Stimulated activated effector memory CD8-positive, alpha-beta T cell treated with anti-CD3 and anti-CD28 coated beads, Interleukin-12 subunit alpha, Interleukin-12 subunit beta, amount 100 ng/mL, for 72 hours (primary cell): ENCODE results near the gene CHD2.

Source experiments
- ATAC-seq: fragments of 150-1000 bp; cut with Tn5 transposase; 2 replicates; pipeline ENCODE4 v1.10.0; 2021
- DNase-seq, 2 donors: peaks; one replicate each; pipeline ENCODE4 v3.0.0; 2021 to 2022; ENCODE audit warnings: low spot score in 2 of 2
- H3K27ac Mint-ChIP-seq: one replicate; pipeline ENCODE4 v1.8.0; 2022; ENCODE audit warnings: mild to moderate bottlenecking, mixed read lengths
- H3K36me3 Mint-ChIP-seq: one replicate; pipeline ENCODE4 v1.8.0; 2022; ENCODE audit warnings: mild to moderate bottlenecking, mixed read lengths
- H3K4me1 Mint-ChIP-seq: one replicate; pipeline ENCODE4 v1.8.0; 2022; ENCODE audit warnings: mixed read lengths
- H3K4me3 Mint-ChIP-seq: one replicate; pipeline ENCODE4 v1.8.0; 2022; ENCODE audit warnings: mild to moderate bottlenecking, mixed read lengths
- H3K9me3 Mint-ChIP-seq: one replicate; pipeline ENCODE4 v1.8.0; 2022; ENCODE audit warnings: mixed read lengths

The CHD2 gene

DNA sequence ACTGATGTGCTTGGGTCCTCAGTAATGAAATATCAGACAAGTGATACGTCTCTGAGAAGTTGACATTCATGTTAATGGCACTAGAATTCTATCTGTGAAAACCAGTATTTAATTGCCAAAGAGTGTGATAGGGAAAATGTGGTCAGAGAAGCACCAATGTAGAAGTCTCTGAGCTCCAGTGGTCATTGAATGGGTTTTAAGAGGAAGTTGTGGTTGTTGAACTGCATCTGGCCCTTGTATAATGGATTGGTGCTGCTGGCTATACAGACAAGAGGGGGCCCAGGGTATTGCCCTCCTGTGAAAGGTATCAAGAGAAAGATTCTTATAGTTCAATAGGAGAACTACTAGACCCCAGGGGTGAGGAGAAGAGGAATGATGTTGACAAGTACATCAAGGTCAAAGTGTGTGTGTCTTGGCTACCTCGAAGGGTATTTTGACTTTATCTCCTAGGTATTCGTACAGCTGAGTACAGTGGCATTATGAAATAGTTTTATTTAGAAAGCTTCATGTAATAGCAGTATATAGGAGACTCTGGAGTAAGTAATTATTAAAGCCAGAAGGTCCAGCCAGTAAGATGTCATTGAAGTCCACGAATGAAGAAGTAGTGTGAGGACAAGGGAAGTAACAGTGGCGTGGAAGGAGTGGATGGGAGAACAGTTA lies 47.1 kb downstream of the CHD2 start:
- DNase-seq: no peak
- no peak for ATAC-seq
- Mint-ChIP-seq H3K27ac (peak overlapping the region; percentile 85), H3K9me3 (peaks cover 17% of the 10 kb centered on the region), H3K36me3 (no peaks in the 10 kb centered on the region), H3K4me1 (peaks cover 17% of the 10 kb centered on the region), H3K4me3 (no peak overlapping the region)

DNA sequence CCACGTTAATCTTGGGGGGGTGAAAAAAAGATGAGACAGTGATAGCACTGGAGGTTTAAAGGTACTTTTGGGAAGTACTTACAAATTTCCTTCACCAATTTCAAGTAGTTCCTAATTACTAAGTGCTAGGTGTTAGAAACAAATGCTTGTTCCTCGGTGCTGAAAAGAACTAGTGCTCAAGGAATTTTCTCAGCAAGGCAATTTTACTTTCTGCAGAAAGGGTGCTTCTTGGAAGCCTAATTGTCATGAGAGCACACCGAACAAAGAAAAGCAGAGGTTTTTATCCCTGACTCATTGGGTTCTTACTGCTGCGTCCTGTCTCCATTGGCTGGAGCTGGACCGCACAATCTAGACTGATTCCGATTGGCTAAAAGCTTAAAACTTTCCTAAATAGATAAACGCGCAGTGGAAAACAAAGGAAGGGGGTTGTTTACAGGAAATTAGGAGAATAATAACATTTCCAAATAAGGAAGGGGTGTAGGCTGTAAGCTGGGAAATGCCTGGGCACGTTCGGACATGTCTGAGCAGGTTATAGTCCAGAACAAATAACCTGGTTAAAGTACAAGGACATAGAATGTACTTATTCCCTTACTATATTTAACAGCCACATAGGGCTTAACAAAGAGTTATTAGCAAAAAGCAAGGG lies 49.6 kb downstream of the CHD2 start:
- ATAC-seq (no peak), DNase-seq (no peak)
- Mint-ChIP-seq H3K36me3 (no peaks in the 10 kb centered on the region), H3K9me3 (peaks cover 17% of the 10 kb centered on the region), H3K27ac (peak overlapping the region; percentile 73), H3K4me3 (no peak overlapping the region), H3K4me1 (peaks cover 5% of the 10 kb centered on the region)

DNA sequence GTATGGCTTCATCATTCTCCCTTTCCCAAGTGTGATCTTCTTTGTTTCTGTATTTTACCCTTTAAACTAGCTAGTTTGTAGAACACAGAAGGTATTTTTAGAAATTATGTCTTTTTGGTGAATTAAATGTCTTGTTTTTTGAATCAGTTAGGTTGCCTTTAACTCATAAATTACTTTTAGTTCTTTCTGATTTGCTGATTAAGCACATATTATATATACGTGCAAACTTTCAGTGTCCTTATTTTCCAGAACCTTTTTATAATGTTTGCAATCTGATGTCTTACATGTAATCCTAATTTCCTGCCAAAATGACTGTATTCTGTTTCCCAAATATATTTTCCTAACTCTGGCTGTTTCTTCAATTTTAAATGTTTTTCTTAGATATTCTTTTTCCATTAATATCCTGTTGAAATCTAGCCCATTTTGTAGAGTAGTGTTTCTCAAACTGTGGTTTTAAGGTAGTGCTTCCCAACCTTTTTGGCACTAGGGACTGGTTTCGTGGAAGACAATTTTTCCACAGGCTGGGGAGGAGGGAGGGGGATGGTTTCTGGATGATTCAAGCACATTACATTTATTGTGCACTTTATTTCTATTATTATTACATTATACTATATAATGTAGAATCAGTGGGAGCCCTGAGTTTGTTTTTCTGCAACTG lies 51.8 kb downstream of the CHD2 start:
- peaks cover 13% of the 10 kb centered on the region for H3K9me3 Mint-ChIP-seq
- ATAC-seq (no peak), DNase-seq (no peak)
- no peaks in the 10 kb centered on the region for H3K36me3 Mint-ChIP-seq
- H3K4me1 Mint-ChIP-seq: peaks cover 11% of the 10 kb centered on the region
- H3K4me3 Mint-ChIP-seq: no peak overlapping the region
- H3K27ac Mint-ChIP-seq: peak overlapping the region; percentile 69

GRCh38 chr15:92952458-92952850 lies 52.3 kb downstream of the CHD2 start:
- H3K36me3 Mint-ChIP-seq: no peaks in the 10 kb centered on the region
- H3K27ac Mint-ChIP-seq: peak overlapping the region; percentile 69
- no peak overlapping the region for H3K4me3 Mint-ChIP-seq
- peaks cover 9% of the 10 kb centered on the region for H3K9me3 Mint-ChIP-seq
- no peak for ATAC-seq
- DNase-seq: no peak
- peaks cover 16% of the 10 kb centered on the region for H3K4me1 Mint-ChIP-seq

GRCh38 chr15:92953566-92953965 lies 53.4 kb downstream of the CHD2 start:
- Mint-ChIP-seq H3K4me3 (no peak overlapping the region), H3K4me1 (peaks cover 27% of the 10 kb centered on the region), H3K9me3 (peaks cover 3% of the 10 kb centered on the region), H3K27ac (no peak overlapping the region), H3K36me3 (no peaks in the 10 kb centered on the region)
- DNase-seq (no peak), ATAC-seq (no peak)

- Mint-ChIP-seq H3K4me1 (peaks cover 31% of the 10 kb centered on the region), H3K27ac (no peak overlapping the region), H3K9me3 (peaks cover 3% of the 10 kb centered on the region), H3K4me3 (no peak overlapping the region), H3K36me3 (no peaks in the 10 kb centered on the region)
- no peak for ATAC-seq
- no peak for DNase-seq
Observed at GRCh38 chr15:92954002-92954401, 53.9 kb downstream of the CHD2 start.

DNA sequence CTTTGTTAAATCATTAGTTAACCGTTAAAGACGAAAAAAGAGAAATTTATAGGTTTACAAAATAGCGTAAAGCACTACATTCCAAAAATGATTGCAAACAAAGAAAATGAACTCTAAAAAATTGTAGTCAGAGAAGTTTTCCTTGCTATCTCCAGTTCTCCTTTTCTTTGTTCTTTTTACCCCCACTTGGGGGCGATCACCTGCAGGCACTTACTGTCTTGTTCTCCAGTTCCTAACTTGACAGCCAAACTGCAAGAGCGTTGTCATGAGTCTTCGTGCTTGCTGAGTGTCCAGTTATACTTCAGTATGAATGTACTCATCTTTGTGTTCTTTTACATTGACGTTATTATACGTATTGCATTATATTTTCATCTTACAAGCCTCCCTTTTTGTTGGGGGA lies 54.5 kb downstream of the CHD2 start:
- Mint-ChIP-seq H3K9me3 (peaks cover 3% of the 10 kb centered on the region), H3K4me1 (peaks cover 35% of the 10 kb centered on the region), H3K4me3 (no peak overlapping the region), H3K27ac (no peak overlapping the region), H3K36me3 (no peaks in the 10 kb centered on the region)
- ATAC-seq: no peak
- DNase-seq: no peak

- no peak overlapping the region for H3K4me3 Mint-ChIP-seq
- peaks cover 36% of the 10 kb centered on the region for H3K4me1 Mint-ChIP-seq
- DNase-seq (no peak), ATAC-seq (no peak)
- no peaks in the 10 kb centered on the region for H3K36me3 Mint-ChIP-seq
- H3K27ac Mint-ChIP-seq: peak overlapping the region; percentile 36
- H3K9me3 Mint-ChIP-seq: no peaks in the 10 kb centered on the region
Observed at GRCh38 chr15:92955706-92956105, 55.6 kb downstream of the CHD2 start.

- peaks cover 55% of the 10 kb centered on the region for H3K4me1 Mint-ChIP-seq
Observed at GRCh38 chr15:92958105-92958504, 58.0 kb downstream of the CHD2 start.

GRCh38 chr15:92959219-92959618 lies 59.1 kb downstream of the CHD2 start:
- Mint-ChIP-seq H3K27ac (peak overlapping the region; percentile 84), H3K4me1 (peaks cover 63% of the 10 kb centered on the region), H3K9me3 (peaks cover 3% of the 10 kb centered on the region), H3K36me3 (no peaks in the 10 kb centered on the region), H3K4me3 (no peak overlapping the region)
- DNase-seq (no peak), ATAC-seq (no peak)

More at GRCh38 chr15:92958105-92958504, 58.0 kb downstream of the CHD2 start:
- Mint-ChIP-seq H3K4me3 (peak overlapping the region; percentile 46), H3K27ac (peak overlapping the region; percentile 84), H3K36me3 (no peaks in the 10 kb centered on the region), H3K9me3 (peaks cover 3% of the 10 kb centered on the region)
- ATAC-seq: peak; percentile 100
- DNase-seq: peak; percentile 18 to 65

- no peak for DNase-seq
- Mint-ChIP-seq H3K9me3 (peaks cover 3% of the 10 kb centered on the region), H3K27ac (peak overlapping the region; percentile 75), H3K36me3 (no peaks in the 10 kb centered on the region), H3K4me3 (no peak overlapping the region), H3K4me1 (peaks cover 57% of the 10 kb centered on the region)
- ATAC-seq: no peak
Observed at GRCh38 chr15:92960996-92961681, 61.0 kb downstream of the CHD2 start.

- peaks cover 47% of the 10 kb centered on the region for H3K4me1 Mint-ChIP-seq
- peaks cover 3% of the 10 kb centered on the region for H3K9me3 Mint-ChIP-seq
- peak overlapping the region; percentile 75 for H3K27ac Mint-ChIP-seq
- no peaks in the 10 kb centered on the region for H3K36me3 Mint-ChIP-seq
- no peak overlapping the region for H3K4me3 Mint-ChIP-seq
- DNase-seq (no peak), ATAC-seq (no peak)
Observed at GRCh38 chr15:92962914-92963313, 62.8 kb downstream of the CHD2 start.

GRCh38 chr15:92963794-92964193 lies 63.7 kb downstream of the CHD2 start:
- Mint-ChIP-seq H3K4me3 (no peak overlapping the region), H3K36me3 (no peaks in the 10 kb centered on the region), H3K27ac (peak overlapping the region; percentile 75), H3K4me1 (peaks cover 38% of the 10 kb centered on the region), H3K9me3 (peaks cover 3% of the 10 kb centered on the region)
- ATAC-seq: no peak
- no peak for DNase-seq

- H3K4me1 Mint-ChIP-seq: peaks cover 10% of the 10 kb centered on the region
- H3K27ac Mint-ChIP-seq: peak overlapping the region; percentile 76
- no peak overlapping the region for H3K4me3 Mint-ChIP-seq
- no peak for DNase-seq
- no peak for ATAC-seq
- H3K9me3 Mint-ChIP-seq: no peaks in the 10 kb centered on the region
- no peaks in the 10 kb centered on the region for H3K36me3 Mint-ChIP-seq
Observed at GRCh38 chr15:92968926-92969651, 69.0 kb downstream of the CHD2 start.

DNA sequence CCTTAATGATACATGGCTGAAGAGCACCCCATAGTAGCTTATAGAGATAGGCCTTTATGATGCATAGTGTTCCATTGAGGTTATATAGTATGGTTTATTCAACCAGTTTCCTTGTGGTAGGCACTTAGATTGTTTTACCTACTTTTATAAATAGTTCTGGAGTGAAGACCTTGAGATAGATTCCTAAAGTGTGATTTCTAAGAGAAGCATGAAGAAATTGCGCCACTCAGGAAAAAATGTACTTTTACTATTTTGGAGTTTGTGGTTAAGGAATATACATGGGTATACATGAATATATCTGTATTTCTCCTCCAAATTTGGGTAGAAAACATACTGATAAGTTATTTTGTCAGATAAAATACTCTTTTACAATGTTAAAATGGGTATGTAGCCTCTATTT lies 70.5 kb downstream of the CHD2 start:
- peaks cover 20% of the 10 kb centered on the region for H3K4me1 Mint-ChIP-seq
- ATAC-seq (no peak), DNase-seq (no peak)
- no peak overlapping the region for H3K27ac Mint-ChIP-seq
- no peaks in the 10 kb centered on the region for H3K36me3 Mint-ChIP-seq
- H3K9me3 Mint-ChIP-seq: no peaks in the 10 kb centered on the region
- no peak overlapping the region for H3K4me3 Mint-ChIP-seq
